Stomach (tissue), 9 donors: ENCODE results near the gene OLA1. TPM values are rescaled to one million over a fixed set of nuclear protein-coding genes. Genes with fewer than 3 reads are reported as not detected.

Experiments used
- DNase-seq, 2 donors: peaks; one replicate each; pipeline versions ENCODE4 v3.0.0 to v3.0.0-alpha.2; 2013 to 2019
- H3K27ac ChIP-seq, 5 donors: fragments of 200-600 bp in 4 of 5; sonication (generic) in 4 of 5; one replicate each; pipeline ENCODE4 v1.5.1; 2013 to 2019; ENCODE audit warnings: mild to moderate bottlenecking in 1 of 5, moderate library complexity in 1 of 5
- H3K27me3 ChIP-seq, 3 donors: fragments of 200-600 bp; sonication (generic); one replicate each; pipeline ENCODE4 v1.5.1; 2017 to 2019; ENCODE audit warnings: mixed run types in 1 of 3
- H3K36me3 ChIP-seq, 4 donors: fragments of 200-600 bp; sonication (generic); 1 replicate in 3 of 4; 2 replicates in 1 of 4; pipeline ENCODE4 v1.5.1; 2016 to 2019
- H3K4me1 ChIP-seq, 4 donors: fragments of 200-600 bp; sonication (generic); one replicate each; pipeline ENCODE4 v1.5.1; 2016 to 2019
- H3K4me3 ChIP-seq, 4 donors: fragments of 200-600 bp; sonication (generic) in 3 of 4; one replicate each; pipeline ENCODE4 v1.5.1; 2016 to 2019; ENCODE audit warnings: mild to moderate bottlenecking in 1 of 4
- H3K9me3 ChIP-seq, 4 donors: fragments of 200-600 bp; sonication (generic); one replicate each; pipeline ENCODE4 v1.5.1; 2016 to 2019
- CTCF ChIP-seq, 7 experiments: fragments of 450-650 bp in 4 of 7; fragments of 200-600 bp in 3 of 7; sonication (generic) in 3 of 7; IDR thresholded peaks; one replicate each; pipeline ENCODE4 v1.5.1; 2016 to 2019; ENCODE audit warnings: antibody characterized with exemption in 7 of 7, control low read depth in 2 of 7, mild to moderate bottlenecking in 1 of 7
- EP300 ChIP-seq: sonication (generic); formaldehyde crosslinking; IDR thresholded peaks from one replicate; pipeline ENCODE4 v1.6.1; 2017; ENCODE audit warnings: antibody characterized with exemption
- POLR2A ChIP-seq, 4 donors: fragments of 450-650 bp; IDR thresholded peaks; one replicate each; pipeline ENCODE4 v1.6.1; 2016; ENCODE audit warnings: antibody characterized with exemption in 4 of 4, control low read depth in 2 of 4, mild to moderate bottlenecking in 1 of 4, moderate library complexity in 1 of 4
- POLR2AphosphoS5 ChIP-seq, 3 donors: sonication (generic); formaldehyde crosslinking; IDR thresholded peaks; one replicate each; pipeline ENCODE4 v1.6.1; 2016; ENCODE audit warnings: antibody characterized with exemption in 3 of 3
- WGBS, 5 donors: extraction: QIAGEN DNeasy Blood & Tissue Kit in 3 of 5; methylation state at CpG; one replicate each; pipeline versions ENCODE4 v1.1.5 to v1.1.7; 2013 to 2018; 5-methylcytosine and 5-hydroxymethylcytosine counted together
- intact Hi-C: fragments of 100-400 bp; cut with DNase I; formaldehyde crosslinking; loops from one replicate; pipeline ENCODE4 v1.15.1; 2023; ENCODE audit warnings: low total_unique reads
- polyA plus RNA-seq, 3 donors: library from polyadenylated mRNA; stranded (reverse); fragments of 200-250 nt; gene quantifications; one replicate each; pipeline ENCODE4 v1.2.3, GENCODE V29; 2013
- total RNA-seq, 5 donors: library from RNA; depleted of rRNA; stranded (reverse); fragments of >200 nt; gene quantifications; one replicate each; pipeline versions ENCODE4 v1.1.0 to v1.2.3, GENCODE V29; 2014 to 2016
- donor health status: healthy with polysubstance abuse.
- donor health status: Bipolar disorder and iron deficiency.
- donor health status: healthy.

Gene OLA1
- total and polyA plus RNA-seq, 8 donors: 20.6 to 149 (median 75.3) TPM

GRCh38 chr2:174224125-174224524 lies 24.2 kb downstream of the OLA1 start:
- Histone ChIP-seq H3K4me3 (no peak overlapping the region), H3K27ac (no peak overlapping the region), H3K27me3 (no peaks in the 10 kb centered on the region), H3K36me3 (peaks cover 8 to 54% (median 39%) of the 10 kb centered on the region in 4 donors), H3K9me3 (no peaks in the 10 kb centered on the region), H3K4me1 (no peaks in the 10 kb centered on the region)
- 91 to 99% (median 97%) methylated on average over 4 to 5 of the region's 5 CpGs for WGBS, 5 donors
- TF ChIP-seq EP300: no peak
- TF ChIP-seq CTCF (IDR thresholded peaks at IDR 0.05): no peak
- TF ChIP-seq POLR2AphosphoS5 (IDR thresholded peaks at IDR 0.05): no peak
- no peak for TF ChIP-seq POLR2A (IDR thresholded peaks at IDR 0.05)
- DNase-seq: no peak
- intact Hi-C loops: no loop called here

DNA sequence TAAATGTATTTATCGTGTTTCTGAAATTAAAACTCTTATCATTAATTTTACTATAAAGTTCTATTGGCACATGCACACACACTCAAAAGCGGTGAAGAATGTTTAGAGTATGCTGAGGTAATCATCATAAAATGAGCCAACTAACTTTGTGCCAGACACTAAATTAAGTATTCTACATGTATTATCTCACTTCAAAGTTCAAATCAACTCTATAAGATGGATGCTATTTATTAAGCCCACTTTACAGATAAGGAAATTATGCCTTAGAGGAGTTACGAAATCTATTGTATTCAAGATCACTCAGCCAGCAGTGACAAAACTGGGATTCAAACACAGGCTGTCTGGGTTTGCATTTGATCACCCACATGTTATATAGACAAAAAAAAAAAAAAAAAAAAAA lies 24.9 kb downstream of the OLA1 start:
- TF ChIP-seq CTCF (IDR thresholded peaks at IDR 0.05) (no peak), POLR2AphosphoS5 (IDR thresholded peaks at IDR 0.05) (no peak), POLR2A (IDR thresholded peaks at IDR 0.05) (no peak), EP300 (no peak)
- Histone ChIP-seq H3K4me1 (no peaks in the 10 kb centered on the region), H3K4me3 (no peak overlapping the region), H3K9me3 (no peaks in the 10 kb centered on the region), H3K27ac (no peak overlapping the region), H3K36me3 (peaks cover 8 to 47% (median 34%) of the 10 kb centered on the region in 4 donors), H3K27me3 (no peaks in the 10 kb centered on the region)
- DNase-seq: no peak
- intact Hi-C loops: no loop called here
- WGBS, 5 donors: 82 to 94% (median 85%) methylated on average over 3 of the region's 3 CpGs

DNA sequence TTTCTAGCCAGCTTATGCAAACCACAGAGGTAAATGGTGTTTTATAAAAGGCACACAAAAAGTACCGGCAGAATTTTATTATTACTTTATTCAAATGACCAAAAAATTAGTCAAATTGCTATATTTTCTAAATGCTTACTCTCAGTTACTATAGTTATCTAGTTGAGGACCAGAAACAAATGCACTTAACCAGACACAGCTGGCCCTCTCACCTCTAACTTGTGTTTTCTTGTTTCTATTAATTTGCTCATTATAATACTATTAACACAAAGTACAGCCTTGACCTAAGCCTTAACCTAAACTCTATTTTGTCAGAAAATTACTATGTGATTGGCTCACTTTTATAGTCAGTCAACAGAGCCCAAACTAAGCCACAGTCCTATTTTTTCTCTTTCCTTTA lies 26.2 kb downstream of the OLA1 start:
- DNase-seq: no peak
- H3K9me3 ChIP-seq: no peaks in the 10 kb centered on the region
- no peaks in the 10 kb centered on the region for H3K27me3 ChIP-seq
- TF ChIP-seq EP300 (no peak), POLR2A (IDR thresholded peaks at IDR 0.05) (no peak), POLR2AphosphoS5 (IDR thresholded peaks at IDR 0.05) (no peak), CTCF (IDR thresholded peaks at IDR 0.05) (no peak)
- intact Hi-C loops: no loop called here
- H3K4me1 ChIP-seq: no peaks in the 10 kb centered on the region
- WGBS, 5 donors: 87 to 96% (median 93%) methylated on average over 1 of the region's 1 CpG
- no peak overlapping the region for H3K4me3 ChIP-seq
- H3K36me3 ChIP-seq: peaks cover 8 to 47% (median 29%) of the 10 kb centered on the region in 4 donors
- no peak overlapping the region for H3K27ac ChIP-seq

DNA sequence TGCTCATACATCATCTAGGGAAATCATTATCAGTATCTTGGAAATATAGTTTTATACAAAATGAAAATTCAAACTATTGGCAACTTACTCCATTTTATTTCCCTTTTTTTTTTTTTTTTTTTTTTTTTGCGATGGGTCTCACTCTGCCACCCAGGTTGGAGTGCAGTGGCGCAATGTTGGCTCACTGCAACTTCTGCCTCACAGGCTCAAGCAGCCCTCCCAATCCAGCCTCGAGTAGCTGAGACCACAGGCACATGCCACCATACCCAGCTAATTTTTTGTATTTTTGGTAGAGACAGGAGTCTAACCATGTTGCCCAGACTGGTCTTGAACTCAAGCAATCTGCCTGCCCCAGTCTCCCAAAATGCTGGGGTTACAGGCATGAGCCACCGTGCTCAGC lies 29.0 kb downstream of the OLA1 start:
- Histone ChIP-seq H3K27ac (no peak overlapping the region), H3K9me3 (no peaks in the 10 kb centered on the region), H3K36me3 (peaks cover 0 to 25% (median 10%) of the 10 kb centered on the region in 4 donors), H3K27me3 (no peaks in the 10 kb centered on the region), H3K4me1 (no peaks in the 10 kb centered on the region), H3K4me3 (no peak overlapping the region)
- WGBS, 5 donors: 85 to 99% (median 97%) methylated on average over 4 of the region's 4 CpGs
- intact Hi-C loops: no loop called here
- no peak for DNase-seq
- TF ChIP-seq POLR2A (IDR thresholded peaks at IDR 0.05) (no peak), CTCF (IDR thresholded peaks at IDR 0.05) (no peak), EP300 (no peak), POLR2AphosphoS5 (IDR thresholded peaks at IDR 0.05) (no peak)
